ENCODE data around the gene ARG2.

DNA sequence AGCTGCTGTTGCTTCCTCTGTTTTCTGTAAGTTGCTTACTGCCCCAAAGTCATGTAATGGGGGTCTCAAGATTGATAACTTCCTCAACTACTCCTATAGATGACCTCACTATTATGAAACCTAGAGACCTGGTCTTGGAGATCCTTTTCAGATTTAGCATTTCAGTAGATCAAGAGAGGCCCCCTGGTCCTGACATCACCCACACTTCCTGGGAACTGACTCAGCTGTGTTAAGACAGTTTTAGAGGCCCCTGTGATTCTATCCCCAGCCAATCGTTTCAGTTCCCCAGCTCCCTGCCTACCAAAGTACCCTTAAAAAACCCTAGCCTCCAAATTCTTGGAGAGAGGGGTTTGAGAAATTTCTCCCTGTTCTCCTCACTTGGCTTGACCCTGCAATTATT is 9.2 kb upstream of the ARG2 start:
- TF ChIP-seq ZNF274 (IDR thresholded peaks at IDR 0.05; ENCODE audit: low read depth, low read length) (no peak), YY1 (IDR thresholded peaks at IDR 0.05; ENCODE audit: insufficient read depth, insufficient read length) (no peak)

Data from NT2/D1 (cell line).